Stimulated activated CD4-positive, alpha-beta T cell treated with anti-CD3 and anti-CD28 coated beads, Interleukin-1b, Interleukin-23, amount 100 ng/mL, for 24 hours (primary cell): ENCODE results near the gene SMIM10.
"Not testable (repeated sequence)": the region's sequence is repeated elsewhere in the genome, so short reads cannot be mapped to it uniquely, and the experiment has no call there.

Experiments
- DNase-seq, 4 experiments: peaks; one replicate each; pipeline ENCODE4 v3.0.0-alpha.2; 2020; ENCODE audit warnings: low read depth in 4 of 4, low spot score in 1 of 4

SMIM10 gene

GRCh38 chrX:135010921-135011320 lies 20.1 kb downstream of the SMIM10 start:
- no peak for DNase-seq

DNA sequence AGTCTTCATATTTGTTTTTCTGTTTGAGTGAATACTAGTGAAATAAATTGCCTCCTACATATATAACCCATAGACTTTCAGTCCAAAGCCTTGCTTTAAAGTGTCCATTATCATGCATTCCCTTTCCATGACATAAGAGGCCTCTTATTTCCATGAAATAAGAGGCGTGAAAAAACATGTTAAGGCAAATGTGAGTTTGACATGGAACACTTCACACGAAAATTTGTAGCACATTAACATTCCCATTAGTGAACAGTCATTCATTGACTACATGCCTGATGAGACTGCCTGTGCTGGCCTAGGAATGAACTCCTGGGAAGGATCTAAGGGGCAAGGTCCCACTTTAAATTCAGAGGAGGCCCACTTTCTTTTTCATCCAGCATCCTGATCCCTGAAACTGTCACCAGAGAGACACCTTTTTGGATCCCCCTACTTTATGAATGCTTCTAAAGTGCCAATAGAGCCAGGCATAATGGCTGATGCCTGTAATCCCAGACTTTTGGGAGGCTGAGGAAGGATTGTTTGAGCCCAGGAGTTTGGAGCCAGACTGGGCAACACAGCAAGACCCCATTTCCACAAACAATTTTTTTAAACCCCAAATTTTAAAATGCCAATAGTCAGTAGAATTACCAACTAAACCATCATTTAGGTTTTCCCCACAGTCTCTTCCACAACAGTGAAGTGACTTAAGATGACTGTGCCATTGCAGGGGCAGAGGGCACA lies 24.9 kb downstream of the SMIM10 start:
- DNase-seq: no peak

DNA sequence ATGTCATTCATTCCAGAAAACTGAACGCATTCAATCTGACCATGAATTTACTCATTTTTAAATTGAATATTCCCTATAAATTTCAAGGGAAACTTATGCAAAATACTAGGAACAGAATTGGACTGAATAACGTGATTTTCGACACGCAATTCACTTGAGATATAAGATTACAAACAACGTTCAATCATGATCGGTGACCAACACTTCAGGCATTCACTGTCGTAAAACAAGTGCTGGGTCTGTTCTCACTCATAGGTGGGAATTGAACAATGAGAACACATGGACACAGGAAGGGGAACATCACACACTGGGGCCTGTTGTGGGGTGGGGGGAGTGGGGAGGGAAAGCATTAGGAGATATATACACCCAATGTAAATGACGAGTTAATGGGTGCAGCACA lies 29.1 kb downstream of the SMIM10 start:
- DNase-seq: not testable (repeated sequence)

GRCh38 chrX:135023791-135024190 lies 33.0 kb downstream of the SMIM10 start:
- DNase-seq: not testable (repeated sequence)

DNA sequence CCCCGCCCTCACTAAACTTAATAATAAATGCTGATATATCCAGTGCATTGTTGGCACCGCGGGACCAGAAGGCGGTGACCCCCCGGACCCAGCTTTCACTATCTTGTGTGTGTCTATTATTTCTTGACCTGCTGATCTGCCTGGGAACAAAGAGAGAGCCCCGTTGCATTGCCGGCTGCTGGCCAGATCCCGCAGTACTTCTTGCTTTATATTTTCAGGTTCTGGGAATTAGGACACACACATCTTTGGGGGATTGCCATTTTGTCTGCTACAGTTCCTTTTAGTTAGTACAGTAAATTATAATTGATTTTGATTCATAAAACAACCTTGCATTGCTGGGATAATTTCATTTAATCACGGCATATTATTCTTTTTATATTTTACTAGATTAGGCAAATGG lies 33.7 kb downstream of the SMIM10 start:
- no peak for DNase-seq

DNA sequence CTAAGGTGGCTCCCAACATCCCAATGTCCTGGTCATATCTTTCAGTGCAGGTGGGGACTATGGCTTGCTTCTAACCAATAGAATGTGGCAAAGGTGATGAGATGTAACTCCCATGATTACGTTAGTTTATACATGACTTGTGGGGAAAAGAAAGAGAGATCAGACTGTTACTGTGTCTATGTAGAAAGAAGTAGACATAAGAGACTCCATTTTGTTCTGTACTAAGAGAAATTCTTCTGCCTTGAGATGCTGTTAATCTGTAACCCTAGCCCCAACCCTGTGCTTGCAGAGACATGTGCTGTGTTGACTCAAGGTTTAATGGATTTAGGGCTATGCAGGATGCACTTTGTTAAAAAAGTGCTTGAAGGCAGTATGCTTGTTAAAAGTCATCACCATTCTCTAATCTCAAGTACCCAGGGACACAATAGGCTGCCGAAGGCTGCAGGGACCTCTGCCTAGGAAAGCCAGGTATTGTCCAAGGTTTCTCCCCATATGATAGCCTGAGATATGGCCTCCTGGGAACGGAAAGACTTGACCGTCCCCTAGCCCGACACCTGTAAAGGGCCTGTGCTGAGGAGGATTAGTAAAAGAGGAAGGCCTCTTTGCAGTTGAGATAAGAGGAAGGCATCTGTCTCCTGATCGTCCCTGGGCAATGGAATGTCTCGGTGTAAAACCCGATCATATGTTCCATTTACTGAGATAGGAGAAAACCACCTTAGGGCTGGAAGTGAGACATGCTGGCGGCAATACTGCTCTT lies 39.6 kb downstream of the SMIM10 start:
- not testable (repeated sequence) for DNase-seq

DNA sequence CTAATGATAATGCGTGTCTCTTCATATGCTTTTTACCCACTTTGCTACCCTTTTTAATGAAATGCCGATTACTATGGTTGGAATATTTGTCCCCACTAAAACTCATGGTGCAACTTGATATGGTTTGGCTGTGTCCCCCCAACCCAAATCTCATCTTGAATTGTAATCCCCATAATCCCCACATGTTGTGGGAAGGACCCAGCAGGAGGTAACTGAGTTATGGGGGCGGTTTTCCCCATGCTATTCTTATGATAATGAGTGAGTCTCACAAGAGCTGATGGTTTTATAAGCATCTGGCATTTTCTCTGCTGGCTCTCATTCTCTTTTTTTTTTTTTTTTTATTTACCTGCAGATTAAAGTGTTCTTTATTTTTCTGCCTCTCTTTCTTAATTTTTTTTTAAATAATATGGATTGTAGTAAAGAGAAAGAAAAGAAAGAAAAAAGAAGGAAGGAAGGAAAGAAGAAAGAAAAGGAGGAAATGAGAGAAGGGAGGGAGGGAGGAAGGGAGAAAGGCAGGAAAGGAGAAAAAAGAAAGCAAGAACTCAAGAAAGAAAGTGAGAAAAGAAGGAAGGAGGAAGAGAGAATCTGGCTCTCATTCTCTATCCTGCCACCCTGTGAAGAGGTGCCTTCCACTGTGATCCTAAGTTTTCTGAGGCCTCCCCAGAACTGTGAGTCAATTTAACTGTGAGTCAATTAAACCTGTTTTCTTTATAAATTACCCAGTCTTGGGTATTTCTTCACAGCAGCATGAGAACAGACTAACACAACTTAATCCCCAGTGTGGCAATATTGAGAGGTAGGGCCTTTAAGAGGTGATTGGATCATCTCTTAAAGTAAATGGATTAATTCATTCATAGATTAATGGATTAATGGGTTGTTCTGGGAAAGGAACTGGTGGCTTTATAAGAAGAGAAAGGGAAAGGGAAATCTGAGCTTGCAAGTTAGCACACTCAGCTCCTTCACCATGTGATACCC lies 50.6 kb downstream of the SMIM10 start:
- not testable (repeated sequence) for DNase-seq
